ENCODE measurements around the gene HABP2. TPM values are rescaled to one million over a fixed set of nuclear protein-coding genes. Genes with fewer than 3 reads are reported as not detected.

HABP2 gene
- total and polyA plus RNA-seq, 4 donors = 109 to 259 (median 197) TPM

DNA sequence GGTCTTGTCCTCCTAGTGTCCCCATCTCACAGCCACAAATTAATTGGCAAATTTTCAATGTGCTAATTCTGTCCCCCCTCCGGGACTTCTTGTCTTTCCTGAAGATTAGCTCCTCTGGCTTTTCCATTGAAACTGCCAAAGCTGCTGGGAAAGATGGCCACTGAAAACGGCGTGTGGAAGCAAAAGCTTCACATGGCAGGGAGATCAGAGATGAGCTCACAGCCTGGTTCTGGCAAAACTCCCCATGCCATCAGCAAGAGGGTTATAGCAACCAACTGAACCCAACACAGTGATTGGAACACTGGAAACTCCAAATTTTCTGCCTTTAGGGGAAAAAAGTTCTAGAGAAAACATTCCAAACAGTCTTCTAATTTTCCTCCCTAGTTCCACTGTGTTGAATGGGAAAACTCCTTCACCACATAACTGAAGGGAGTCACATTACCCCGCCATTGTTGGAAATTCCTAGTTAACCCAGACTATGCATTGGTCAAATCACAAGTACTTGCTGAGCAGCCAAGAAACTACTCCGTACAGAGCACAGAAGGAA, 74.0 kb downstream of the HABP2 start:
- Histone ChIP-seq H3K27me3 (ENCODE audit: control insufficient read depth in 4 of 4, insufficient read depth in 4 of 4, low read length in 3 of 4) (no peaks in the 10 kb centered on the region), H3K9me3 (ENCODE audit: control insufficient read depth in 4 of 4, low read length in 3 of 4) (no peaks in the 10 kb centered on the region), H3K36me3 (ENCODE audit: control insufficient read depth in 4 of 4, insufficient read depth in 3 of 4, low read depth in 1 of 4, low read length in 3 of 4) (no peaks in the 10 kb centered on the region), H3K9ac (ENCODE audit: low read depth in 1 of 2, low read length in 2 of 2) (no peak overlapping the region), H3K4me3 (ENCODE audit: low read depth in 1 of 3, low read length in 3 of 3) (no peak overlapping the region), H3K27ac (ENCODE audit: low read depth in 1 of 2, low read length in 2 of 2) (no peak overlapping the region), H3K4me1 (ENCODE audit: control insufficient read depth in 4 of 4, insufficient read depth in 4 of 4, low read length in 3 of 4) (peaks cover 4 to 22% (median 18%) of the 10 kb centered on the region in 4 donors)
- TF ChIP-seq JUND (IDR thresholded peaks at IDR 0.05) (no peak), FOXA1 (IDR thresholded peaks at IDR 0.05) (no peak), ATF3 (IDR thresholded peaks at IDR 0.05) (no peak)
- WGBS = 84% methylated on average over 5 of the region's 5 CpGs
- DNase-seq (ENCODE audit: low spot score) = no peak

DNA sequence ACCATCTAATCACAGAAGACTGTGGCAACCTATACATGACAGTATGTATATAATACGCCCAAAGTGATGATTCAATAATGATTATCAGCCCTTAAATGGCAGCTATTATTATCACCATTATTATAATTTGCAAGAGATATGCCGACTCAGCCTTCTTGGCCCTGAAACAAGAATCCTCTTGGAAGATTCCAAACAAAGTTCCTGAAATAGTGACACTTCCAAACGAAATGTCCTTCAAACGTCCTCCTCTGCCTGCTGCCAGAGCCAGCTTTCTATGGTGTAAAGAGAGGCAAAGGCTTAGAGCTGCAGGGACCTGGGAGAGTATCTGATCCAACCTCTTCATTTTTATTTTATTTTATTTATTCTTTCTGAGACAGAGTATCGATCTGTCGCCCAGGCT, 75.0 kb downstream of the HABP2 start:
- no peak for DNase-seq (ENCODE audit: low spot score)
- no peak overlapping the region for H3K9ac ChIP-seq (ENCODE audit: low read depth in 1 of 2, low read length in 2 of 2)
- H3K36me3 ChIP-seq (ENCODE audit: control insufficient read depth in 4 of 4, insufficient read depth in 3 of 4, low read depth in 1 of 4, low read length in 3 of 4) = no peaks in the 10 kb centered on the region
- no peak overlapping the region for H3K27ac ChIP-seq (ENCODE audit: low read depth in 1 of 2, low read length in 2 of 2)
- no peaks in the 10 kb centered on the region for H3K9me3 ChIP-seq (ENCODE audit: control insufficient read depth in 4 of 4, low read length in 3 of 4)
- H3K4me1 ChIP-seq (ENCODE audit: control insufficient read depth in 4 of 4, insufficient read depth in 4 of 4, low read length in 3 of 4) = peaks cover 4 to 29% (median 25%) of the 10 kb centered on the region in 4 donors
- TF ChIP-seq REST (IDR thresholded peaks at IDR 0.05) (no peak), NR2F2 (IDR thresholded peaks at IDR 0.05) (no peak), TAF1 (conservative IDR thresholded peaks at IDR 0.05) (no peak), RAD21 (IDR thresholded peaks at IDR 0.05) (no peak), EGR1 (IDR thresholded peaks at IDR 0.05; ENCODE audit: low read depth in 2 of 2) (no peak), JUND (IDR thresholded peaks at IDR 0.05) (no peak), CTCF (IDR thresholded peaks at IDR 0.05; ENCODE audit: low read depth, low read length, missing input control) (no peak), FOXA1 (IDR thresholded peaks at IDR 0.05) (no peak), RXRA (IDR thresholded peaks at IDR 0.05) (no peak), ATF3 (IDR thresholded peaks at IDR 0.05) (no peak), SP1 (IDR thresholded peaks at IDR 0.05) (no peak), ZBTB33 (IDR thresholded peaks at IDR 0.05) (no peak), FOXA2 (IDR thresholded peaks at IDR 0.05) (no peak), YY1 (IDR thresholded peaks at IDR 0.05) (no peak), GABPA (IDR thresholded peaks at IDR 0.05 in 1 of 2, conservative IDR thresholded peaks at IDR 0.05 in 1 of 2) (no peak), HNF4A (conservative IDR thresholded peaks at IDR 0.05) (no peak), HNF4G (IDR thresholded peaks at IDR 0.05) (no peak)
- TF ChIP-seq, protein P1, sequence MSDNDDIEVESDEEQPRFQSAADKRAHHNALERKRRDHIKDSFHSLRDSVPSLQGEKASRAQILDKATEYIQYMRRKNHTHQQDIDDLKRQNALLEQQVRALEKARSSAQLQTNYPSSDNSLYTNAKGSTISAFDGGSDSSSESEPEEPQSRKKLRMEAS (IDR thresholded peaks at IDR 0.05) = no peak
- H3K4me3 ChIP-seq (ENCODE audit: low read depth in 1 of 3, low read length in 3 of 3) = no peak overlapping the region
- H3K27me3 ChIP-seq (ENCODE audit: control insufficient read depth in 4 of 4, insufficient read depth in 4 of 4, low read length in 3 of 4) = no peaks in the 10 kb centered on the region
- WGBS = 77% methylated on average over 6 of the region's 6 CpGs
